Immature natural killer cell (primary cell): ENCODE data around the gene FOXK2. TPM values are rescaled to one million over a fixed set of nuclear protein-coding genes. Genes with fewer than 3 reads are reported as not detected.

Experiments used
- DNase-seq, 3 donors: peaks; one replicate each; pipeline ENCODE4 v3.0.0; 2022; ENCODE audit warnings: mixed read lengths in 1 of 3
- H3K27ac Mint-ChIP-seq, 6 donors: one replicate each; pipeline ENCODE4 v1.8.0; 2020; ENCODE audit warnings: mixed read lengths in 6 of 6, mild to moderate bottlenecking in 5 of 6, inconsistent platforms in 4 of 6, moderate library complexity in 3 of 6
- H3K27me3 Mint-ChIP-seq, 3 donors: one replicate each; pipeline ENCODE4 v1.8.0; 2020 to 2021; ENCODE audit warnings: low read depth in 3 of 3, mild to moderate bottlenecking in 3 of 3, mixed read lengths in 3 of 3, moderate library complexity in 3 of 3, inconsistent platforms in 1 of 3
- H3K36me3 Mint-ChIP-seq, 3 donors: one replicate each; pipeline ENCODE4 v1.8.0; 2020; ENCODE audit warnings: mixed read lengths in 3 of 3, inconsistent platforms in 2 of 3, mild to moderate bottlenecking in 2 of 3
- H3K4me1 Mint-ChIP-seq, 2 donors: one replicate each; pipeline ENCODE4 v1.8.0; 2020; ENCODE audit warnings: inconsistent platforms in 2 of 2, mild to moderate bottlenecking in 2 of 2, mixed read lengths in 2 of 2, moderate library complexity in 1 of 2
- H3K4me3 Mint-ChIP-seq, 5 donors: one replicate each; pipeline ENCODE4 v1.8.0; 2020; ENCODE audit warnings: mild to moderate bottlenecking in 5 of 5, mixed read lengths in 5 of 5, inconsistent platforms in 3 of 5, moderate library complexity in 3 of 5
- H3K9me3 Mint-ChIP-seq, 6 donors: one replicate each; pipeline ENCODE4 v1.8.0; 2020; ENCODE audit warnings: mild to moderate bottlenecking in 6 of 6, mixed read lengths in 6 of 6, inconsistent platforms in 4 of 6, moderate library complexity in 3 of 6
- polyA plus RNA-seq, 3 donors: library from polyadenylated mRNA; unstranded; fragments of 300-500 nt; fragmentation: Illumina TruSeq; gene quantifications; one replicate each; pipeline ENCODE4 v1.2.3, GENCODE V29; 2021

The FOXK2 gene
- polyA plus RNA-seq, 3 donors from 2014 or later, result 1.9 to 9.7 (median 2.9) TPM

DNA sequence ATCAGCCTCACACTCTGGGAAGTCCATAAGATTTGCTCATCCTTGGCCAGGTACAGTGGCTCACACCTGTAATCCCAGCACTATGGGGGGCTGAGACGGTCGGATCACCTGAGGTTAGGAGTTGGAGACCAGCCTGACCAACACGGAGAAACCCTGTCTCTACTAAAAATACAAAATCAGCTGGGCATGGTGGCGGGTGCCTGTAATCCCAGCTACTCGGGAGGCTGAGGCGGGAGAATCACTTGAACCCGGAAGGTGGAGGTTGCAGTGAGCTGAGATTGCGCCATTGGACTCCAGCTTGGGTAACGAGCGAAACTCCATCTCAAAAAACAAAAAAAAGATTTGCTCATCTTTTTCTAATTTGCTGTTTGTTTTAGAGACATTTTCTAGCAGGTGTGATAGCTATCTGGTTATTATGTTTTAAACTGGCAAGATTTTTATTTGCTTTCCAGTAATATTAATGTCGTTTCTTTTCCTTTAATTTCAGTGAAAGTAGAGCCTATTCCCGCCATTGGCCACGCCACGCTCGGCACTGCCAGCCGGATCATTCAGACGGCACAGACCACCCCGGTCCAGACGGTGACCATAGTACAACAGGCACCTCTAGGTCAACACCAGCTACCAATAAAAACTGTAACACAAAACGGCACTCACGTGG lies 67.2 kb downstream of the FOXK2 start:
- Mint-ChIP-seq H3K9me3 (no peaks in the 10 kb centered on the region), H3K4me3 (no peak overlapping the region), H3K4me1 (peaks cover 3 to 6% of the 10 kb centered on the region in 2 donors), H3K36me3 (peaks cover 7 to 13% (median 7%) of the 10 kb centered on the region in 3 donors), H3K27me3 (peaks cover 0 to 3% (median 0%) of the 10 kb centered on the region in 3 donors), H3K27ac (peak overlapping the region; percentile 2 to 75 (median 61))
- no peak for DNase-seq

- peaks cover 7 to 13% (median 7%) of the 10 kb centered on the region in 3 donors for H3K36me3 Mint-ChIP-seq
- no peak for DNase-seq
- H3K27me3 Mint-ChIP-seq, result peaks cover 0 to 3% (median under 1%) of the 10 kb centered on the region in 3 donors
- H3K27ac Mint-ChIP-seq, result peak overlapping the region; percentile 26 to 75 (median 61)
- peaks cover 10 to 14% of the 10 kb centered on the region in 2 donors for H3K4me1 Mint-ChIP-seq
- no peak overlapping the region for H3K4me3 Mint-ChIP-seq
- no peaks in the 10 kb centered on the region for H3K9me3 Mint-ChIP-seq
These were observed 67.9 kb downstream of the FOXK2 start for GRCh38 chr17:82587234-82588086.

GRCh38 chr17:82588266-82589175 lies 69.0 kb downstream of the FOXK2 start:
- peak overlapping the region in 3 of 6 donors; percentile 26 to 67 (median 36) for H3K27ac Mint-ChIP-seq
- H3K9me3 Mint-ChIP-seq, result no peaks in the 10 kb centered on the region
- H3K4me1 Mint-ChIP-seq, result peaks cover 17 to 24% of the 10 kb centered on the region in 2 donors
- DNase-seq, result no peak
- peaks cover 7 to 13% (median 7%) of the 10 kb centered on the region in 3 donors for H3K36me3 Mint-ChIP-seq
- H3K4me3 Mint-ChIP-seq, result no peak overlapping the region
- H3K27me3 Mint-ChIP-seq, result peaks cover 2 to 3% (median 3%) of the 10 kb centered on the region in 3 donors

DNA sequence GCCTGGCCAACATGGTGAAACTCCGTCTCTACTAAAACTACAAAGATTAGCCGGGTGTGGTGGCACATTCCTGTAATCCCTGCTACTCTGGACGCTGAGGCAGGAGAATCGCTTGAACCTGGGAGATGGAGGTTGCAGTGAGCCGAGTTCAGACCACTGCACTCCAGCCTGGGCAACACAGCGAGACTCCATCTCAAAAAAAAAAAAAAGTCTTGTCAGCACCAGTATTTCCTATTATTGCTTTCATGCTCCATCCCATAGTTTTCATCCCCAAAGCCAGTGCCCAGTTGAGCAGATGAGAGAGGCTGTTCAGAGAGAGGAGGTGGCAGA lies 70.3 kb downstream of the FOXK2 start:
- no peaks in the 10 kb centered on the region for H3K9me3 Mint-ChIP-seq
- peak overlapping the region in 4 of 6 donors; percentile 14 to 94 (median 56) for H3K27ac Mint-ChIP-seq
- peaks cover 2 to 9% (median 3%) of the 10 kb centered on the region in 3 donors for H3K27me3 Mint-ChIP-seq
- peaks cover 30 to 37% of the 10 kb centered on the region in 2 donors for H3K4me1 Mint-ChIP-seq
- peaks cover 7 to 13% (median 7%) of the 10 kb centered on the region in 3 donors for H3K36me3 Mint-ChIP-seq
- DNase-seq, result no peak
- H3K4me3 Mint-ChIP-seq, result no peak overlapping the region

GRCh38 chr17:82590216-82590615 lies 70.7 kb downstream of the FOXK2 start:
- no peaks in the 10 kb centered on the region for H3K9me3 Mint-ChIP-seq
- peaks cover 2 to 9% (median 3%) of the 10 kb centered on the region in 3 donors for H3K27me3 Mint-ChIP-seq
- H3K4me1 Mint-ChIP-seq, result peaks cover 34 to 40% of the 10 kb centered on the region in 2 donors
- H3K4me3 Mint-ChIP-seq, result no peak overlapping the region
- H3K36me3 Mint-ChIP-seq, result peaks cover 7 to 13% (median 7%) of the 10 kb centered on the region in 3 donors
- peak overlapping the region in 5 of 6 donors; percentile 76 to 94 (median 88) for H3K27ac Mint-ChIP-seq
- no peak for DNase-seq

- DNase-seq, result no peak
- peaks cover 34 to 44% of the 10 kb centered on the region in 2 donors for H3K4me1 Mint-ChIP-seq
- H3K4me3 Mint-ChIP-seq, result no peak overlapping the region
These were observed 71.5 kb downstream of the FOXK2 start for GRCh38 chr17:82590881-82591539.

GRCh38 chr17:82592289-82592766 lies 72.8 kb downstream of the FOXK2 start:
- H3K9me3 Mint-ChIP-seq, result no peaks in the 10 kb centered on the region
- peak overlapping the region; percentile 75 to 86 (median 81) for H3K4me3 Mint-ChIP-seq
- DNase-seq, result peak in 2 of 3 donors; percentile 10 to 13
- H3K27ac Mint-ChIP-seq, result peak overlapping the region; percentile 88 to 97 (median 92)
- peaks cover under 1 to 7% (median under 1%) of the 10 kb centered on the region in 3 donors for H3K36me3 Mint-ChIP-seq
- peaks cover 34 to 43% of the 10 kb centered on the region in 2 donors for H3K4me1 Mint-ChIP-seq
- H3K27me3 Mint-ChIP-seq, result peaks cover 3 to 9% (median 4%) of the 10 kb centered on the region in 3 donors

More at GRCh38 chr17:82590881-82591539, 71.5 kb downstream of the FOXK2 start:
- H3K27me3 Mint-ChIP-seq, result peaks cover 3 to 9% (median 4%) of the 10 kb centered on the region in 3 donors
- peaks cover 7 to 13% (median 7%) of the 10 kb centered on the region in 3 donors for H3K36me3 Mint-ChIP-seq
- H3K9me3 Mint-ChIP-seq, result no peaks in the 10 kb centered on the region
- peak overlapping the region; percentile 88 to 97 (median 92) for H3K27ac Mint-ChIP-seq

- peaks cover 0 to 3% (median 0%) of the 10 kb centered on the region in 3 donors for H3K36me3 Mint-ChIP-seq
- peak overlapping the region; percentile 75 to 86 (median 81) for H3K4me3 Mint-ChIP-seq
- H3K27ac Mint-ChIP-seq, result peak overlapping the region; percentile 88 to 97 (median 92)
- H3K9me3 Mint-ChIP-seq, result no peaks in the 10 kb centered on the region
- peaks cover 34 to 43% of the 10 kb centered on the region in 2 donors for H3K4me1 Mint-ChIP-seq
- peak; percentile 75 to 77 (median 75) for DNase-seq
- H3K27me3 Mint-ChIP-seq, result peaks cover 2 to 11% (median 4%) of the 10 kb centered on the region in 3 donors
These were observed 73.4 kb downstream of the FOXK2 start for GRCh38 chr17:82592767-82593589.

DNA sequence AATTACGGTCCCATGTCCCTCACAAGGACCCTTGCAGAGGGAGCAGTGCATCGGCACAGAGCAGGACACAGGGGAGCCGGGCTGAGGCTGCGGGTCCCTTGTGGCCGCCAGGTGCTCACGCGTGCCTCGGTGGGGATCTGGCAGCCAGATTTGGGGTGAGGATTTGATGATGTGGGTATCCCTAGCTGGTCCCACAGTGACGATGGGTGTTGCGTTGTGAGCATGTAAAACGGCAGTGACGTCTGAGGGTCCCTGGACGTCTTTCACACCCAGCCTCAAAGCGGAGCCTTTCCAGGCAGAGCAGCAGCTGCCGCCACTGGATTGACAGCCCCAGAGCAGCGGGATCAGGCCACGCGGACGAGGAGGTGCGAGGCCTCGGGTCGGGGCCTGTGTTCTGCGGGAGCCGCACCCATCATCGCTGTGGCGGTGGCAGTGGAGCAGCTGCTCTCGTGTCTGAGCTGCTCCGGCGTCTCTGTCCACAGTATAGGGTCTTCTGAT lies 74.1 kb downstream of the FOXK2 start:
- Mint-ChIP-seq H3K36me3 (no peaks in the 10 kb centered on the region), H3K27me3 (peaks cover 0 to 11% (median 4%) of the 10 kb centered on the region in 3 donors), H3K4me3 (peak overlapping the region; percentile 75 to 86 (median 81)), H3K4me1 (peaks cover 34 to 43% of the 10 kb centered on the region in 2 donors), H3K27ac (peak overlapping the region; percentile 88 to 97 (median 92)), H3K9me3 (no peaks in the 10 kb centered on the region)
- DNase-seq, result peak; percentile 42 to 62 (median 43)

DNA sequence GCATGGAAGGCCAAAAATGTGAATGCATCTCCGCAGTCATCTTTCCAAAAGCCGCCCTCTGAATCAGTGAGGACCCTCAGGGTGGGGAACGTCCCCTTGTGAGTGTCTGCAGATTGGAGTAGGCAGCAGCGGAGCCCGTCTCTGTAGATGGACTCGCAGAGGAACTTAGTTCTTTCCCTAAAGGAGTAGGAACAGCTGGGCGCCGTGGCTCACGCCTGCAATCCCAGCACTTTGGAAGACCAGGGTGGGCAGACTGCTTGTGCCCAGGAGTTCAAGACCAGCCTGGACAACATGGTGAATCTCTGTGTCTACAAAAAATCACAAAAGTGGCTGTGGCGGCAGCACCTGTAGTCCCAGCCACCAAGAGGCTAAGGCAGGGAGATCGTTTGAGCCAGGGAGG lies 75.0 kb downstream of the FOXK2 start:
- peak overlapping the region; percentile 29 to 86 (median 51) for H3K4me3 Mint-ChIP-seq
- H3K27ac Mint-ChIP-seq, result peak overlapping the region in 5 of 6 donors; percentile 29 to 94 (median 74)
- no peaks in the 10 kb centered on the region for H3K9me3 Mint-ChIP-seq
- peaks cover 0 to 11% (median 4%) of the 10 kb centered on the region in 3 donors for H3K27me3 Mint-ChIP-seq
- DNase-seq, result no peak
- peaks cover 34 to 43% of the 10 kb centered on the region in 2 donors for H3K4me1 Mint-ChIP-seq
- H3K36me3 Mint-ChIP-seq, result no peaks in the 10 kb centered on the region

- peaks cover 34 to 43% of the 10 kb centered on the region in 2 donors for H3K4me1 Mint-ChIP-seq
- H3K9me3 Mint-ChIP-seq, result no peaks in the 10 kb centered on the region
- H3K4me3 Mint-ChIP-seq, result peak overlapping the region in 2 of 5 donors; percentile 23 to 38
- peak overlapping the region in 3 of 6 donors; percentile 34 to 78 (median 67) for H3K27ac Mint-ChIP-seq
- H3K27me3 Mint-ChIP-seq, result peaks cover 0 to 11% (median 4%) of the 10 kb centered on the region in 3 donors
- peaks cover 0 to 2% (median 0%) of the 10 kb centered on the region in 3 donors for H3K36me3 Mint-ChIP-seq
- peak in 2 of 3 donors; percentile 44 to 57 for DNase-seq
These were observed 76.4 kb downstream of the FOXK2 start for GRCh38 chr17:82595893-82596292.
